ENCODE data around the gene NEB.

NEB gene

DNA sequence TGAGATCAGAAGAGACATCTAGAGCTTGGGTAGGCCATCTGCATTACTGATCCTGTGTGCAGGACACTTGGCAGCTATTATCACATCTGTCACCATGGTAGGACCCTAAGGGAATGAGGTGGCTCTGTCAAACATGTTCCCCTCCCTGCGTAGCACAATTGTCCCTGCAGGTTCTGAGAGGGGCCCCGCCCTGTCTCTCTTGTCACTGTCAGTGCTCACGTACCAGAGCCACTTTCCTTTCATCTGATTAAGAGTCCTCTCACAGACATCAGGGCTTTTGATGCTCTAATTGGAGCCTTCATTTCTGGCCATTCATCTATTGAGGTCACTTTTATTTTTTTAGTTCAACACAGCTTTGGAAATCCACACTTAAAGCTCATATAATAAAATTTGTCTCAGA is 38.5 kb downstream of the NEB start:
- DNase-seq = no peak

GRCh38 chr2:151691631-151692030 is 42.6 kb downstream of the NEB start:
- DNase-seq = no peak

DNA sequence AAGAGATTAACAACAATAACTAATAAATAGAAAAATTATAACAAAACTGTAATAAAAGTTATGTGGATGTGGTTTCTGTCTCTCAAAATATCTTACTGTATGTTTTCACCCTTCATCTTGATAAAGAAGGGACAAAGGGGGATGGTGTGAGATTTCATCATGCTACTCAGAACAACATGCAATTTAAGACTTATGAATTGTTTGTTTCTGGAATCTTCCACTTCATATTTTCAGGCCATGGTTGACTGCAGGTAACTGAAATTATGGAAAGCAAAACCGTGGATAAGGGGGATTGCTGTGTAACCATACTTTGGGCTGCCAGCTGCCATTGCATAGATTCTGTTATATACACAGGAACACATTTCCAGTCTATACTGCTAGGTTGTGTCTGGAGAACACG is 45.6 kb downstream of the NEB start:
- DNase-seq = no peak

DNA sequence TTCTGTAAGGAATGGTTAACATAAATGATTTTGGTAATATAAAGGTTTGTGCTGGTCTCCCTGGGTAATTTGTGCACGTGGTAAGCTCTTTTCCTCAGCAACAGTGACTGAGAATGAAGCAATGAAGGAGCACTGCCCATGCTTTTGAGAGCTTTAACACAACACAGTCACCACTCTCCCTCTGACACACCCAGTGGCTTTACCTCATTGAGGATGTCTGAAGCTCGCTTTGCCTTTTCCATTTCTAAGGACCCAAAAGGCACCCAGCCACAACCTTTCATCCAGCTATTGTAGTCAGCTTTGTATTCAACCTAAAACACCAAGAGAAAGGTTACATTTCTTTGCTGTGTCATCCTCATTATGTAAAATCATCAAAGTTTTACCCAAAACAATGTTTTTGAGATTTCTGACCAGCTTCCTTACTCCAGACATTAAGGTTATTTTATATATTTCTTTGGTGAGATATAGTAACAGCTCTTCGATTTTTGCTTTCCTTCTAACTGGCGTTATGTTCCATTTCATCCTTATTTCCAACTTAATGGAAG is 51.7 kb downstream of the NEB start:
- no peak for DNase-seq

- DNase-seq = no peak
Measured at GRCh38 chr2:151681051-151681450, 53.2 kb downstream of the NEB start.

DNA sequence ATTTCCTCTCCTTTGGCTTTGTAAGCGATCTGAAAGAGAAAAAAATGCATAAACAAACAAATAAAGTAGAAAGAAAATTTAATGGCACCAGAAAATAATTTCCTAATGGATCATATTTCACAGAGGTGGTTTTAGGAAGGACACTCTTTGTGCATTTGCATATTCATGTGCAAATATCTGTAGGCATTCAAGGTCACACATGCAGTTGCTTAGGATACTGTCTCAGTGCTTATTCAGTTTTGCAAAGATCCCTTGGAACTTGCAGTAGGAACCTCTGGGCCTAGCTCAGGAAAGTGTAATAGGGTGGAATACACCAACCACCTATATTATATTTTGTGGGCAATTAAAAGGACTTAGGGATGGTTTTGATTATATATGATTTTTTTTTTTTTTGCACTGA is 54.3 kb downstream of the NEB start:
- DNase-seq = no peak

DNA sequence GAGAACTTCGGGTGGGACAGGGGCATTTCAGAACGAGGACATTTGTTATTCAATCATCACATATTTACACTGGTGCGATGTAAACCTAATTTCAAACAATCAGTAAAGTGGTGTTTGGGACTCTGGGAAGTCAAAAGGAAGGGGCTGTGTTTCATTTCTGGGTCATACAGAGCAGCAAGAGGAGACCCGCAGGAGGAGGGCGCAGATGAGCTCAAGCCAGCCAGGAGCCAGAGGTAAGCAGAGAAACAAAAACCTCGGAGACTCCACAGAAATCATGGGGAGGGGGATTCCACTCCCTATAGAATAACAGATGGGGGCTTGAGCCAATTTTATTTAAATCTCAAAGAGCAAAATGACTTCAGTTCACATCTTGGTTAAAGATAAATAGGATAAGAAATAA is 55.4 kb downstream of the NEB start:
- no peak for DNase-seq

DNA sequence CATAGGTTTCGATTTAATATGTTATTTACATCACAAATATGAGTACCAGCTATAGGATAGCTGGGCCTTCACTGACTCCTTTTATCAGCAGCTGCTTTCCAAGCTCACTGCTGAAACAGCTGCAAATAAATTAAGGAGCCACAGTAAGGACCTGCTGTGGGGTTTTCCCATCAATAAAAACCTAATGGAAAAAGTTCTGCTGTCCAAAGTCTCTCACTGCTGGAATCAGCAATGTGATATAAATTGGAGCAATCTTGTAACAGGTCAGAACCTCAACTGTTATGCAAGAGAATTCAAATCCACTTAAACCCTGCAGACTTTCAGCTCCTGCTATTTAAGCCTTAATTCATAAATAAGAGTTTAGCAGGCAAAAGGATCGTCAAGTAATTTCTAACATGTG is 61.3 kb downstream of the NEB start:
- no peak for DNase-seq

- DNase-seq = no peak
Measured at GRCh38 chr2:151672277-151672676, 62.0 kb downstream of the NEB start.

- DNase-seq = no peak
Measured at GRCh38 chr2:151670846-151671597, 63.3 kb downstream of the NEB start.

DNA sequence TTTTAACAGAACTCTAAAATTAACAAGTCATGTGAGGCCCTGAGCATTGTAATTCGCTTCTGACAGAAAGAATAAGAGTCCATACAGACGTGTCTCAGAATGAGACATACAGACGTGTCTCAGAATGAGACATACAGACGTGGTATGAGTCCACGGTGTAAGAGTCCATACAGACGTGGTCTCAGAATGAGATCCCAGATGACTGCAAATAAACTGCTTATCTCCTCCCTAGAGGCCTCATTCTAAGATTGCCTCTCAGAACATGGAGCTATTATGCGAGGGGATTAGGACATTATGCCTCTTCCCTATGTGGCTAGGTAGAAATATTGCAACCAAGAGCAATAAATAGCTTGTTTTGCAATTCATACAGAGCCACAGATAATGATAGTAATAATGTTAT is 63.9 kb downstream of the NEB start:
- DNase-seq = no peak

- DNase-seq = peak in 1 of 2 donors; percentile 17
Measured at GRCh38 chr2:151669585-151670081, 64.6 kb downstream of the NEB start.

DNA sequence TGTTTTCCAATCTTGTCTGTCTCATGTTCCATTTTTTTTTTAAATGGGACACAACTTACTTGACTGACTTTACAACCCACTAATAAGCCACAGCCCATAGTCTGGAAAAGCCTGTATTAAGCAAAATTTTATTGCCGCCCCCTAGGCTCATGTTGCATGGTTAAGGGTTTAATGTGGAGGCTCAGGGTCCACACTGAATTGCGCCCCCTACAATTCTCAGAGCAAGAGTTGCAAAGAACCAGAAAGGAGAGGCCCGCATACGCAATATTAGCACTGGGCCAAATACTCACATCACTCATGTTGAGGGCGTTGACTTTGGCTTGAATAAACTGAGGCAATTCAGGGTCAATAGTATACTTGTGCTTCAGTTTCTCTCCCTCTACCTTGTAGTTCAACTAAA is 65.5 kb downstream of the NEB start:
- DNase-seq = no peak

- no peak for DNase-seq
Measured at GRCh38 chr2:151665959-151666358, 68.3 kb downstream of the NEB start.

GRCh38 chr2:151664520-151664919 is 69.8 kb downstream of the NEB start:
- DNase-seq = no peak

- no peak for DNase-seq
Measured at GRCh38 chr2:151661625-151662024, 72.7 kb downstream of the NEB start.

GRCh38 chr2:151658081-151658480 is 76.2 kb downstream of the NEB start:
- no peak for DNase-seq

GRCh38 chr2:151657667-151658076 is 76.6 kb downstream of the NEB start:
- DNase-seq = no peak

GRCh38 chr2:151655663-151656398 is 78.4 kb downstream of the NEB start:
- DNase-seq = no peak

GRCh38 chr2:151654891-151655290 is 79.4 kb downstream of the NEB start:
- DNase-seq = no peak

DNA sequence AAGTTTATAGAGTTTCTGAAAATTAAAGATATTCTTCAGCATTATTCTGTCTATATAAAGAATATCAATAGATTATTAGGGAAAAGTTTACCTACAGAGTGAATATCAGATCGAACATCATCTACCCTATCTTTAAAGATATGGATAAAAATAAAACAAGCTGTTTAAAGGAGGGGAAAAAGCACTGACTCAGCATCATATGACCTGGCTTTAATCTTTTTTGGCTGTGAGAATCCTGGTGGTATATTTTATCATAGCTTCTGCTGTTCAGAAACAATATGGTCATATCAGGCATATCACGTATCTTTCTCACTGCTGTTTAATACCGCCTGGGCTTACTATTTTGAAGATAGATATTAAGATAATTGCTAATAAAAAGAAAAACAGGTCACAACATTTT is 80.2 kb downstream of the NEB start:
- no peak for DNase-seq

DNA sequence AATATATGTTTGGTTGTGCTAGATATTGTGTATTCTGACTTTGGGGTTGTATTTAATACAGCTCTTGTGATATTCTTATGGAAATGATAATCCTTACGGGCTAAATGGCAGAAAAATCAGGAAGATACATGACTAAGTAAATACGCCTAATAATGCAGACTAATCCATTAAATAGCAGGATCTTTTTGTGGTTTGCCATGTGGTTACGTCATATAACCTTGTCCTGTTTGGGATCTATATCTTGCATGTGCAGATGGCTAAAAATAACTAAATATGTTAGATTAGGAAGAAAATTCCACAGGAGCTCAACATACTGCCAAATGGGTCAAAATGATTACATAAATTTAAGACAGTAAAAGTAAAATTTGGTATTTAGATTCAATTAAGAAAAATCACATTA is 83.0 kb downstream of the NEB start:
- DNase-seq = no peak

DNA sequence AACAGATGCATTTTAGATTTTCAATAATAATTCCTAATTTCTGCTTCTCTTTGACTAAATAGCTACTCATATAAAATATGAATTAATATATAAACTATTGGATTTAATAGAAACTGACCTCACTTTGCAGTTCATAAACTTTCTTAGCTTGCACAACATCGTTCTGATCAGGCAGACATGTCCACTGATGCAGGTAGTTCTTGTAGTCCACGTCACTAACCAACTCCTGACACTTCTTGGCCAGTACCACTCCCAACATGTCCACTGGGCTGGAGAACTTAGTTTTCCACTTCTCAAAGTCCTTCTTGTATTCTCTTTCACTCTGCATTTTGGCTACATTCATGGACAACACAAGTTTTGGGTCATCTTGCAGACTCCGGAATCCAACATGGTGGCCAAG is 83.8 kb downstream of the NEB start:
- DNase-seq = no peak

DNA sequence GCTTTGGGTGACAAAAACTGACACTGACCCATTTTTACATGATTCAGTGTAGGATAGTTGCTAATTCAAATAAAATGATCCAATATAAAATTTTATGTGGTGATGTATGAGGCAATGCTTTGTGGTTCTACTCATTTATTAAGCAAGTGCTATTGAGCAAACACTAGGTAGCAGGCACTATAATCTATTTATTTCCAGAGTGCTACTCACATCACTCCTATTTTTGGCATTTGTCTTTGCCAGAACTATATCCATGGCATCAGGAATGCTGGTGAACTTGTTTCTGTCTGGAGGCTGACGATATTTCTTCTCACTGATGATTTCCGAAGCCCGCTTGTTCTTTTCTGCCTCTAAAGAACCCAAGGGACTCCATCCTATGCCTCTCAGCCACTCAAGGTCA is 84.3 kb downstream of the NEB start:
- DNase-seq = no peak
